ENCODE measurements around the gene PARN. TPM values are rescaled to one million over a fixed set of nuclear protein-coding genes. Genes with fewer than 3 reads are reported as not detected.
A peak's percentile ranks its signal among the peaks of the same experiment; 100 is the strongest.

The PARN gene
- total and polyA plus RNA-seq, 9 of the 15 experiments (the other 6 are each of a cell fraction or from before 2014, with no cell fraction given), result 9.6 to 51.3 (median 40.4) TPM

- TF ChIP-seq RFX5 (IDR thresholded peaks at IDR 0.05; ENCODE audit: low read depth, low read length) (no peak), POLR2G (IDR thresholded peaks at IDR 0.05; ENCODE audit: low read depth, low read length) (peak; percentile 98), ZNF444 (CRISPR knock-in tag; IDR thresholded peaks at IDR 0.05) (no peak), CHCHD3 (CRISPR knock-in tag; IDR thresholded peaks at IDR 0.05) (peak; percentile 56; the same call in 1 of the 2 replicates), ZMIZ1 (IDR thresholded peaks at IDR 0.05; ENCODE audit: low read depth in 2 of 2, low read length in 2 of 2) (peak in 1 of 2 experiments; percentile 71; a peak in 2 of 4 replicates), FOXK1 (CRISPR knock-in tag; IDR thresholded peaks at IDR 0.05; ENCODE audit: borderline replicate concordance) (peak; percentile 48; the same call in 1 of the 2 replicates), ETS1 (conservative IDR thresholded peaks at IDR 0.05; ENCODE audit: control insufficient read depth, low read depth, low read length) (peak; percentile 61), ZNF395 (CRISPR knock-in tag; IDR thresholded peaks at IDR 0.05) (peak; percentile 66; the same call in 1 of the 2 replicates), ZFX (CRISPR knock-in tag; IDR thresholded peaks at IDR 0.05) (peak; percentile 99), CHAMP1 (IDR thresholded peaks at IDR 0.05) (no peak), MNT (conservative IDR thresholded peaks at IDR 0.05) (peak; percentile 90 to 96), U2AF1 (optimal IDR thresholded peaks at IDR 0.05; ENCODE audit: low read depth, low read length) (no peak), ZNF197 (CRISPR knock-in tag; IDR thresholded peaks at IDR 0.05; ENCODE audit: low read depth) (no peak), SMARCE1 (IDR thresholded peaks at IDR 0.05) (no peak)
Measured at GRCh38 chr16:14629919-14630619, at the start of gene PARN (continued).

All from K562 (cell line).